ENCODE measurements around the gene NFIC.

NFIC gene

DNA sequence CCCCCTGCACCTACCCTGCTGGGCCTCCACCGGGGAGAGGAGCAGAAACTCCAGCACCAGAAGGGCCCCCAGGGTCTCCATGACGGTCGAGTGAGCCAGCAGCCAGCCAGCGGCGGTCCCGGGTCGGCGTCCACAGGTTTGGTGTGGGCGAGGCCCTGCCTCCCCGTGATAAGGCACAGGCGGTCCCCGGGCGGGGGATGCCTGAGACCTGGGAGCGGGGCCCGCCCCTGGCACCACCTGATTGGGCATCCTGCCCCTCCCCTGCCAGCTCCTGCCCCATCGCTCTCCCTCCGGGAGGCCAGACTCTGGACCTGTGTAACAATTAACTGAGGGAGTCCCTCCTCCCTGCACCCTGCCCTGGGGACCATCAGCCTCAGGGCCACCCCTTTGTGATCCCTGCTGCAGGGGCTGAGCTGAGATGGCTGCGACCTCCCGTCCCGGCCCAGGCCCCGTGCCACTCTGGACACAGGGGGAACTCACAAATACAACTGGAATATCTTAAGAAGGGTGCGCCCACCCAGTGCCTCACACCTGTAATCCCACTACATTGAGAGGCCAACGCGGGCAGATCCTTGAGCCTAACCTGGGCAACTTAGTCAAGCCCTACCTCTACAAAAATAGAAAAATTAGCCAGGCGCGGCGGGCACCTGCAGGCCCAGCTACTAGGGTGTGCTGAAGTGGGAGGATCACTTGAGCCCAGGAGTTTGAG, 114.2 kb downstream of the NFIC start, which contains the start of gene SMIM24:
TSS of gene SMIM24 (minus strand) at position 143 of the 709 bp plus-strand sequence. CDS start at position 81, 62 bp downstream.
- H3K36me3 ChIP-seq, result peaks cover 0 to 11% (median 0%) of the 10 kb centered on the region in 11 experiments; a peak in 6 of 22 replicates
- no peak for TF ChIP-seq Cebpa-rat (IDR thresholded peaks at IDR 0.05)
- H3K4me2 ChIP-seq, result peak within 1 kb of the TSS; percentile 68 to 96 (median 85)
- H3K4me3 ChIP-seq, result peak within 1 kb of the TSS in 8 of 10 experiments; percentile 42 to 66 (median 56); a peak in 15 of 20 replicates
- H4K20me1 ChIP-seq, result no peaks in the 10 kb centered on the region
- peak within 1 kb of the TSS in 9 of 11 experiments; percentile 53 to 88 (median 84); a peak in 15 of 22 replicates for H3K27ac ChIP-seq
- H3K4me1 ChIP-seq, result peaks cover 8 to 39% (median 33%) of the 10 kb centered on the region in 10 experiments; a peak in 18 of 20 replicates
- H3K9me3 ChIP-seq (replicated peaks in 1 of 11), result 0 out of 22 replicates have a peak, but pooled peaks cover 0 to 5% (median 0%) of the 10 kb centered on the region in 11 experiments
- H3K9ac ChIP-seq, result peak within 1 kb of the TSS in 9 of 11 experiments; percentile 15 to 80 (median 74); a peak in 15 of 22 replicates
- peaks cover 0 to 9% (median 0%) of the 10 kb centered on the region in 11 experiments; a peak in 2 of 22 replicates for H3K27me3 ChIP-seq

- Histone ChIP-seq H4K20me1 (no peaks in the 10 kb centered on the region), H3K4me2 (peak overlapping the region in 9 of 11 experiments; percentile 68 to 92 (median 86); a peak in 17 of 22 replicates), H3K27ac (no peak overlapping the region), H3K36me3 (peaks cover 0 to 2% (median 0%) of the 10 kb centered on the region in 11 experiments; a peak in 5 of 22 replicates), H3K4me1 (peaks cover 8 to 39% (median 32%) of the 10 kb centered on the region in 10 experiments; a peak in 18 of 20 replicates), H3K9ac (peak overlapping the region in 4 of 11 experiments; percentile 38 to 80 (median 76); a peak in 4 of 22 replicates), H3K27me3 (peaks cover 0 to 9% (median 0%) of the 10 kb centered on the region in 11 experiments; a peak in 2 of 22 replicates), H3K4me3 (no peak overlapping the region), H3K9me3 (replicated peaks in 1 of 11) (0 out of 22 replicates have a peak, but pooled peaks cover 0 to under 1% (median 0%) of the 10 kb centered on the region in 11 experiments)
- no peak for TF ChIP-seq Cebpa-rat (IDR thresholded peaks at IDR 0.05)
Measured at GRCh38 chr19:3481241-3482090, 115.1 kb downstream of the NFIC start.

GRCh38 chr19:3482507-3483225, 116.3 kb downstream of the NFIC start:
- Histone ChIP-seq H3K27me3 (peaks cover 0 to 9% (median 0%) of the 10 kb centered on the region in 11 experiments; a peak in 2 of 22 replicates), H3K4me3 (no peak overlapping the region), H3K4me2 (no peak overlapping the region)

GRCh38 chr19:3483226-3483628, 116.8 kb downstream of the NFIC start, which contains the start of gene SMIM44:
Gene SMIM44 (minus strand): TSS chr19:3483441. CDS start chr19:3483403, 38 bp downstream.
- Histone ChIP-seq H3K27ac (no peak within 1 kb of the TSS), H3K9ac (no peak within 1 kb of the TSS), H3K9me3 (replicated peaks in 1 of 11) (no peaks in the 10 kb centered on the region), H4K20me1 (no peaks in the 10 kb centered on the region), H3K4me1 (peaks cover 8 to 32% (median 25%) of the 10 kb centered on the region in 10 experiments; a peak in 18 of 20 replicates), H3K4me3 (no peak within 1 kb of the TSS), H3K4me2 (no peak within 1 kb of the TSS), H3K27me3 (peaks cover 0 to 9% (median 0%) of the 10 kb centered on the region in 11 experiments; a peak in 2 of 22 replicates), H3K36me3 (peaks cover 0 to 15% (median 5%) of the 10 kb centered on the region in 11 experiments; a peak in 8 of 22 replicates)
- no peak for TF ChIP-seq Cebpa-rat (IDR thresholded peaks at IDR 0.05)

More at GRCh38 chr19:3482507-3483225, 116.3 kb downstream of the NFIC start:
- H3K27ac ChIP-seq, result no peak overlapping the region
- H3K9me3 ChIP-seq (replicated peaks in 1 of 11), result no peaks in the 10 kb centered on the region
- H3K36me3 ChIP-seq, result peaks cover 0 to 9% (median 0%) of the 10 kb centered on the region in 11 experiments; a peak in 6 of 22 replicates
- no peaks in the 10 kb centered on the region for H4K20me1 ChIP-seq
- H3K9ac ChIP-seq, result no peak overlapping the region
- peaks cover 8 to 37% (median 31%) of the 10 kb centered on the region in 10 experiments; a peak in 18 of 20 replicates for H3K4me1 ChIP-seq
- TF ChIP-seq Cebpa-rat (IDR thresholded peaks at IDR 0.05), result no peak

DNA sequence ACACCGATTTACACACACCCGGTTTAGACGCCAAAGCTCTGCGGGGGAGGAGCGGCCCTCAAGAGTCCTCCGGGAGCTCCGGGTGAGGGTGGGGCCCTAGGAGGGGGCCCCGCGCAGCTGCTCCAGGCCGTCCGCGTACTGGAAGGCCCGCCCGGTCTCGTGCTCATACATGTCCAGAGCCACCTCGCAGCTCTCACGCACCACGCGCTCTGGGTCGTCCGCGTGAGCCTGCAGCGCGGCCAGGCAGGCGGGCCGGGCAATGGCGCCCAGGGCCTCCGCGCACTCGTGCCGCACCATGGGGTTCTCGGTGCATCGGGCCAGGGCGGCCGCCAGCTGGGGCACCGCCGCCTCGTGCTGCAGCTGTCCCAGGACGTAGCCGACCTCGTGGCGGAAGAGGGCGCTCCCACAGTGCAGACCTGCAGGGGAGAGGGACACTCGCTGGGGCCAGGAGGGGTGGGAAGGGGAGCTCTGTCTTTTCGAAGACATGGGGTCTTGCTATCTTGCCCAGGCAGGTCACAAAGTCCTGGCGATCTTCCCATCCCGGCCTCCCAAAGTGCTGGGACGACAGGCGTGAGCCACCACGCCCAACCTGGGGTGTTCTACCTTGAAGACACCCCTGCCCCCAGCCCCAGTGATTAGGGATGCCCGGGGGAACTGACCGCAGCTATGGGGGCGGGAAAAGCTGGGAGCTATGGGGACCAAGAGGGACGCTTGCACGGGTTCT, 125.2 kb downstream of the NFIC start:
- H3K27me3 ChIP-seq, result no peaks in the 10 kb centered on the region
- H3K4me1 ChIP-seq, result no peaks in the 10 kb centered on the region
- no peak overlapping the region for H3K27ac ChIP-seq
- TF ChIP-seq Cebpa-rat (IDR thresholded peaks at IDR 0.05), result no peak
- no peak overlapping the region for H3K4me3 ChIP-seq
- H3K4me2 ChIP-seq, result no peak overlapping the region
- H3K9me3 ChIP-seq (replicated peaks in 1 of 11), result no peaks in the 10 kb centered on the region
- H3K9ac ChIP-seq, result no peak overlapping the region
- peaks cover 56 to 93% (median 68%) of the 10 kb centered on the region in 11 experiments for H3K36me3 ChIP-seq
- peaks cover 0 to 50% (median 19%) of the 10 kb centered on the region in 11 experiments; a peak in 12 of 22 replicates for H4K20me1 ChIP-seq

GRCh38 chr19:3492131-3492839, 125.9 kb downstream of the NFIC start:
- H3K27ac ChIP-seq, result no peak overlapping the region

DNA sequence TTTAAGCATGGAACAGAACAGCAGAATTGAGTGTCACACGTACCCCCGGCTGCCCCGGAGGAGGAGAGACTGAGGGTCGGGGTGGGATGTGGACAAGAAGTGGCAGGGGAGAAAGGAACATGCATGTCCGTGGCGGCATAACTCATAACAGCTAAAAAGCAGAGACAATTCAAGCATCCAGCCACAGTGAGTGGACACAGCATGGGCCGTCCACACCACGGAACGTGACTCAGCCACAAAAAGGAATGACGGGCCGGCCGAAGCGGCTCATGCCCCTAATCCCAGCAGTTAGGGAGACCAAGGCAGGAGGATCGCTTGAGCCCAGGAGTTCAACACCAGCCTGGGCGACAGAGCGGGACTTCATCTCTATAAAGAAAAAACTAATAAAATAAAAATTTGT, 126.5 kb downstream of the NFIC start:
- H3K4me3 ChIP-seq, result no peak overlapping the region
- H3K4me1 ChIP-seq, result no peaks in the 10 kb centered on the region
- H3K27me3 ChIP-seq, result no peaks in the 10 kb centered on the region
- H4K20me1 ChIP-seq, result peaks cover 0 to 64% (median 29%) of the 10 kb centered on the region in 11 experiments; a peak in 13 of 22 replicates
- no peak for TF ChIP-seq Cebpa-rat (IDR thresholded peaks at IDR 0.05)
- H3K36me3 ChIP-seq, result peaks cover 68 to 97% (median 77%) of the 10 kb centered on the region in 11 experiments
- no peak overlapping the region for H3K4me2 ChIP-seq
- H3K27ac ChIP-seq, result no peak overlapping the region
- H3K9me3 ChIP-seq (replicated peaks in 1 of 11), result no peaks in the 10 kb centered on the region
- H3K9ac ChIP-seq, result no peak overlapping the region

More at GRCh38 chr19:3492131-3492839, 125.9 kb downstream of the NFIC start:
- H3K27me3 ChIP-seq, result no peaks in the 10 kb centered on the region
- no peaks in the 10 kb centered on the region for H3K9me3 ChIP-seq (replicated peaks in 1 of 11)
- no peak overlapping the region for H3K4me2 ChIP-seq
- TF ChIP-seq Cebpa-rat (IDR thresholded peaks at IDR 0.05), result no peak
- H4K20me1 ChIP-seq, result peaks cover 0 to 58% (median 24%) of the 10 kb centered on the region in 11 experiments; a peak in 13 of 22 replicates
- H3K9ac ChIP-seq, result no peak overlapping the region
- no peak overlapping the region for H3K4me3 ChIP-seq
- no peaks in the 10 kb centered on the region for H3K4me1 ChIP-seq
- H3K36me3 ChIP-seq, result peaks cover 63 to 95% (median 75%) of the 10 kb centered on the region in 11 experiments

Measured in BLaER1 treated with 17β-estradiol and CSF1 and Interleukin-3, amounts not matched to agents 10 nM and 100 nM (cell line).